Frontal cortex (tissue), 4 donors: ENCODE results near the gene NAA40. TPM values are rescaled to one million over a fixed set of nuclear protein-coding genes. Genes with fewer than 3 reads are reported as not detected.

Source experiments
- DNase-seq, 2 donors: peaks; one replicate each; pipeline ENCODE4 v3.0.0; 2012; ENCODE audit warnings: low spot score in 2 of 2
- FAIRE-seq: peaks from 2 replicates; lab custom pipeline; 2012; peaks lifted over from hg19 to GRCh38; lab: Jason Lieb, UNC
- total RNA-seq: library from RNA; depleted of rRNA; stranded (reverse); fragments of >200 nt; gene quantifications from one replicate; pipeline ENCODE4 v1.2.3, GENCODE V29; 2014
- donor health status: control.
- donor health status: control.
- donor health status: control.

Gene NAA40
- total RNA-seq, 1 donor from 2014 or later, result 11.4 TPM

- FAIRE-seq (no peak), DNase-seq (no peak)
These were observed 39.9 kb downstream of the NAA40 start for GRCh38 chr11:63978551-63979239.

GRCh38 chr11:63979426-63979825 lies 40.6 kb downstream of the NAA40 start:
- DNase-seq (no peak), FAIRE-seq (no peak)

- DNase-seq, result peak in 1 of 2 donors; percentile 28
- FAIRE-seq, result no peak
These were observed 47.0 kb downstream of the NAA40 start for GRCh38 chr11:63985812-63986155.

- DNase-seq (peak; percentile 88 to 94), FAIRE-seq (no peak)
These were observed 47.5 kb downstream of the NAA40 start, which contains the start of gene OTUB1 for GRCh38 chr11:63986156-63986931. Gene OTUB1, plus strand, starts transcription at chr11:63986438. Its CDS starts 19 bp downstream, at chr11:63986457.

GRCh38 chr11:63986932-63987513 lies 48.2 kb downstream of the NAA40 start:
- FAIRE-seq, result no peak
- DNase-seq, result no peak

GRCh38 chr11:63991558-63991957 lies 52.8 kb downstream of the NAA40 start:
- no peak for DNase-seq
- FAIRE-seq, result no peak

- DNase-seq (no peak), FAIRE-seq (no peak)
These were observed 54.3 kb downstream of the NAA40 start for GRCh38 chr11:63993100-63993499.

- DNase-seq, result no peak
- FAIRE-seq, result no peak
These were observed 55.2 kb downstream of the NAA40 start for GRCh38 chr11:63993993-63994392.

GRCh38 chr11:63996512-63996911 lies 57.7 kb downstream of the NAA40 start:
- FAIRE-seq (no peak), DNase-seq (no peak)

GRCh38 chr11:63997104-63997700 lies 58.4 kb downstream of the NAA40 start:
- DNase-seq (no peak), FAIRE-seq (no peak)

- FAIRE-seq, result no peak
These were observed 59.1 kb downstream of the NAA40 start for GRCh38 chr11:63997801-63998337.

GRCh38 chr11:63998558-63999348 lies 60.0 kb downstream of the NAA40 start:
- FAIRE-seq (no peak), DNase-seq (no peak)

More at GRCh38 chr11:63997801-63998337, 59.1 kb downstream of the NAA40 start:
- DNase-seq, result no peak

GRCh38 chr11:63999349-64000025 lies 60.7 kb downstream of the NAA40 start:
- DNase-seq (peak in 1 of 2 donors; percentile 76), FAIRE-seq (no peak)

GRCh38 chr11:64000026-64000739 lies 61.4 kb downstream of the NAA40 start:
- FAIRE-seq, result no peak
- DNase-seq, result peak; percentile 97 to 98

- no peak for FAIRE-seq
- DNase-seq, result no peak
These were observed 62.1 kb downstream of the NAA40 start for GRCh38 chr11:64000740-64001483.

GRCh38 chr11:64001484-64002420 lies 63.0 kb downstream of the NAA40 start:
- DNase-seq (no peak), FAIRE-seq (no peak)
